Spleen (tissue), 11 donors: ENCODE measurements around the gene NCKIPSD. TPM values are rescaled to one million over a fixed set of nuclear protein-coding genes. Genes with fewer than 3 reads are reported as not detected.

ENCODE experiments used
- DNase-seq: peaks from one replicate; pipeline ENCODE4 v3.0.0-alpha.2; 2020
- H3K27ac ChIP-seq, 8 donors: fragments of 200-600 bp; sonication (generic) in 7 of 8; 1 replicate in 4 of 8; 2 replicates in 4 of 8; pipeline versions ENCODE4 v1.5.0 to v1.8.0; 2016 to 2021; ENCODE audit warnings: inconsistent platforms in 4 of 8, mild to moderate bottlenecking in 4 of 8, moderate library complexity in 1 of 8
- H3K27me3 ChIP-seq, 7 donors: fragments of 200-600 bp; sonication (generic) in 6 of 7; replicated peaks in 1 of 7; 1 replicate in 4 of 7; 2 replicates in 3 of 7; pipeline versions ENCODE4 v1.5.0 to v1.8.0; 2016 to 2021; ENCODE audit warnings: inconsistent platforms in 3 of 7, mild to moderate bottlenecking in 1 of 7
- H3K36me3 ChIP-seq, 6 donors: fragments of 200-600 bp; sonication (generic) in 5 of 6; 1 replicate in 4 of 6; 2 replicates in 2 of 6; pipeline versions ENCODE4 v1.5.0 to v1.8.0; 2016 to 2021; ENCODE audit warnings: inconsistent platforms in 2 of 6
- H3K4me1 ChIP-seq, 6 donors: fragments of 200-600 bp; sonication (generic) in 5 of 6; 1 replicate in 3 of 6; 2 replicates in 3 of 6; pipeline versions ENCODE4 v1.5.0 to v1.8.0; 2016 to 2021; ENCODE audit warnings: inconsistent platforms in 3 of 6
- H3K4me3 ChIP-seq, 8 donors: fragments of 200-600 bp; sonication (generic) in 7 of 8; 1 replicate in 4 of 8; 2 replicates in 4 of 8; pipeline versions ENCODE4 v1.5.0 to v1.8.0; 2016 to 2021; ENCODE audit warnings: inconsistent platforms in 4 of 8, mild to moderate bottlenecking in 4 of 8, moderate library complexity in 2 of 8
- H3K9me3 ChIP-seq, 8 donors: fragments of 200-600 bp; sonication (generic) in 7 of 8; 1 replicate in 4 of 8; 2 replicates in 4 of 8; pipeline versions ENCODE4 v1.5.0 to v1.8.0; 2016 to 2021; ENCODE audit warnings: inconsistent platforms in 4 of 8
- CTCF ChIP-seq, 11 experiments: fragments of 200-600 bp in 7 of 11; fragments of 450-650 bp in 4 of 11; sonication (generic) in 4 of 11; IDR thresholded peaks in 8 of 11; conservative IDR thresholded peaks in 3 of 11; 1 replicate in 7 of 11; 2 replicates in 4 of 11; pipeline versions ENCODE4 v1.4.0 to v1.8.0; 2016 to 2021; ENCODE audit warnings: antibody characterized with exemption in 11 of 11, inconsistent platforms in 4 of 11, mild to moderate bottlenecking in 1 of 11
- POLR2A ChIP-seq, 3 donors: fragments of 450-650 bp; IDR thresholded peaks; one replicate each; pipeline ENCODE4 v1.5.1; 2017; ENCODE audit warnings: antibody characterized with exemption in 3 of 3, mild to moderate bottlenecking in 1 of 3
- POLR2AphosphoS5 ChIP-seq, 3 donors: sonication (generic); formaldehyde crosslinking; IDR thresholded peaks; one replicate each; pipeline ENCODE4 v1.5.1; 2017; ENCODE audit warnings: antibody characterized with exemption in 3 of 3
- WGBS, 5 donors: extraction: QIAGEN DNeasy Blood & Tissue Kit in 3 of 5; methylation state at CpG; one replicate each; pipeline versions ENCODE4 v1.1.5 to v1.1.7; 2013 to 2018; 5-methylcytosine and 5-hydroxymethylcytosine counted together
- intact Hi-C: fragments of 100-400 bp; cut with DNase I; formaldehyde crosslinking; loops from one replicate; pipeline ENCODE4 v1.15.0; 2023; ENCODE audit warnings: low total_unique reads
- polyA plus RNA-seq, 3 donors: library from polyadenylated mRNA; stranded (reverse); fragments of 200-250 nt; gene quantifications; one replicate each; pipeline ENCODE4 v1.2.1, GENCODE V29; 2013
- total RNA-seq, 7 donors: library from RNA; depleted of rRNA in 3 of 7; stranded (reverse); fragments of >200 nt in 3 of 7; fragmentation: NEBNext Ultra II Directional in 4 of 7; extraction: Animal tissue kit (Norgen Biotek cat#: 25700) in 4 of 7; gene quantifications; one replicate each; pipeline versions ENCODE4 v1.1.0 to v1.2.1, GENCODE V29; 2016 to 2021
- donor health status: healthy with polysubstance abuse.
- donor health status: DM: no; HTN: no; CAD: no; lungs with moderate emphysema.
- donor health status: DM: no; HTN: no; CAD: no.
- donor health status: Bipolar disorder and iron deficiency.
- donor health status: healthy.
- donor health status: DM: no; HTN: no; CAD: no.
- donor health status: DM: yes; HTN: yes; CAD: no.

Gene NCKIPSD
- total and polyA plus RNA-seq, 10 donors = 5.9 to 33.9 (median 17.8) TPM

DNA sequence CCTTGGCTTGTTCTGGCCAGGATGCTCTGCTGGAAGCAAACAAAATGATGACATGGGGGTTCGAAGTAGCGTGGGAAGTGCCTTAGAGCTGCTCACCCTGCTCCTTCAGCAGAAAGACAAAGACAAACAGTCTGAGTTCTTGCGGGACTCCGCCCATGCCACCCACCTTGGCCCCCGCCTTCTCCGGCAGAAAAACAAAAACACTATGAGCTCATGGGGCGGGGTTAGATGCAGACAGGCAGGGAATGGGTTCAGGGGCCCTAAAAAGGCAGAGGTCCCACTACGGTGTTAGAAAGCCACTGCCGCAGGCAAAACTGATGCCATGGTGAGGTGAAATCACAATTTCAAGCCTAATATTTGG lies 9.7 kb upstream of the NCKIPSD start:
- intact Hi-C loops = no loop called here
- TF ChIP-seq CTCF (IDR thresholded peaks at IDR 0.05 in 8 of 11, conservative IDR thresholded peaks at IDR 0.05 in 3 of 11) (no peak), POLR2AphosphoS5 (IDR thresholded peaks at IDR 0.05) (no peak), POLR2A (IDR thresholded peaks at IDR 0.05) (no peak)
- peak overlapping the region in 4 of 8 donors; percentile 12 to 56 (median 22) for H3K4me3 ChIP-seq
- H3K27ac ChIP-seq = peak overlapping the region in 5 of 8 donors; percentile 60 to 74 (median 70)
- 79 to 90% (median 89%) methylated on average over 9 of the region's 9 CpGs for WGBS, 5 donors
- no peaks in the 10 kb centered on the region for H3K9me3 ChIP-seq
- no peaks in the 10 kb centered on the region for H3K27me3 ChIP-seq
- DNase-seq = peak; percentile 39
- peaks cover 0 to 61% (median 14%) of the 10 kb centered on the region in 6 donors for H3K4me1 ChIP-seq
- peaks cover 0 to 91% (median 63%) of the 10 kb centered on the region in 6 donors for H3K36me3 ChIP-seq

DNA sequence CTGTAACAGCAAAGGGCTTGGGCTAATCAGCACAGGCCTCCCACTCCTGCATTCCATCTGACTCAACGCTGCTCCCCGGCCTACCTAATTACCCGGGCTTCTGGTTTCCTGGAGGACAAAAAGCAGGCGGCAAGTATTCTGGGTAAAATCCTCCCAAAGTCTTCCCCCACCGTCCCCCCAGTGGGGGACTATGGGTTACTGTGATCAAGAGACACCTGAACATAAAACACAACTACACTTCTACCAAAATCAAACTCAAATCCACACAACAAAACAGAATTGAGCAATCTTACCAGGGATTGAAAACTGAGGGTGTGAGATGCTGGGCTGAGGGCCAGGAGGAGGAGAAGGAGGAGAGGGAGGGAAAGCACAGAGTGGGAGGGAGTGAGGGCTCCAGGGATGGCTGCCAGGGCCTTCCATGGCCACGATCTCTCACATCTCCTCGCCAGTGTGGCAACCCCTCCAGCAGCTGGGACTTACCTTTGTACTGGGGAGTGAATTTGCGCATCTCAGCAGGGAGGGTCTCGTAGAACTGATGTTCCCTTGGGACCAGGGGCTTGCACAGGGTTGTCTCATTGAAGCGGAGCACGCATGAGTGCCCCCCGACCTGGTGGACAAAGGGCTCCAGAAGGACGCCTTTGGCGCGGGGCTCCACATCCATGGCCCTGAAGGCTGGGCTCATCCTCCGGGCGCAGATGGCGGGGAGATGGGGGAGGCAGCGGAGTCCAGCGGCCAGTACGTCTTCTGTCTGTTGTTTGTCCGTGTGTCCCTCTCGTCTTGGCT lies 9.1 kb upstream of the NCKIPSD start:
- Histone ChIP-seq H3K4me1 (peaks cover 0 to 56% (median 13%) of the 10 kb centered on the region in 6 donors), H3K4me3 (peak overlapping the region in 4 of 8 donors; percentile 12 to 56 (median 22)), H3K27ac (peak overlapping the region in 6 of 8 donors; percentile 47 to 74 (median 70)), H3K27me3 (no peaks in the 10 kb centered on the region), H3K9me3 (no peaks in the 10 kb centered on the region), H3K36me3 (peaks cover 0 to 92% (median 68%) of the 10 kb centered on the region in 6 donors)
- peak; percentile 66 for DNase-seq
- TF ChIP-seq CTCF (IDR thresholded peaks at IDR 0.05 in 8 of 11, conservative IDR thresholded peaks at IDR 0.05 in 3 of 11) (no peak), POLR2AphosphoS5 (IDR thresholded peaks at IDR 0.05) (peak; percentile 42 to 63 (median 48))
- WGBS, 5 donors = 73 to 86% (median 84%) methylated on average over 13 to 23 of the region's 23 CpGs
- intact Hi-C loops = no loop called here

- peaks cover 0 to 47% (median 13%) of the 10 kb centered on the region in 6 donors for H3K4me1 ChIP-seq
- peak overlapping the region in 3 of 8 donors; percentile 12 to 56 (median 24) for H3K4me3 ChIP-seq
- H3K36me3 ChIP-seq = peaks cover 0 to 92% (median 71%) of the 10 kb centered on the region in 6 donors
- H3K27me3 ChIP-seq = no peaks in the 10 kb centered on the region
- H3K9me3 ChIP-seq = no peaks in the 10 kb centered on the region
- DNase-seq = peak; percentile 23
- H3K27ac ChIP-seq = peak overlapping the region in 7 of 8 donors; percentile 15 to 74 (median 70)
- intact Hi-C loops = no loop called here
- TF ChIP-seq POLR2AphosphoS5 (IDR thresholded peaks at IDR 0.05) (no peak), CTCF (IDR thresholded peaks at IDR 0.05 in 8 of 11, conservative IDR thresholded peaks at IDR 0.05 in 3 of 11) (no peak), POLR2A (IDR thresholded peaks at IDR 0.05) (no peak)
- 88 to 95% (median 90%) methylated on average over 8 of the region's 8 CpGs for WGBS, 5 donors
These were observed 8.1 kb upstream of the NCKIPSD start for GRCh38 chr3:48693826-48694225.

- no peaks in the 10 kb centered on the region for H3K9me3 ChIP-seq
- peaks cover 0 to 34% (median 12%) of the 10 kb centered on the region in 6 donors for H3K4me1 ChIP-seq
- peak overlapping the region in 3 of 8 donors; percentile 30 to 74 (median 71) for H3K27ac ChIP-seq
- H3K4me3 ChIP-seq = no peak overlapping the region
- no peak for TF ChIP-seq POLR2A (IDR thresholded peaks at IDR 0.05)
- no peak for TF ChIP-seq POLR2AphosphoS5 (IDR thresholded peaks at IDR 0.05)
- TF ChIP-seq CTCF (IDR thresholded peaks at IDR 0.05 in 8 of 11, conservative IDR thresholded peaks at IDR 0.05 in 3 of 11) = no peak
- no peak for DNase-seq
- peaks cover 4 to 93% (median 80%) of the 10 kb centered on the region in 6 donors for H3K36me3 ChIP-seq
- intact Hi-C loops = no loop called here
- H3K27me3 ChIP-seq = no peaks in the 10 kb centered on the region
These were observed 6.8 kb upstream of the NCKIPSD start for GRCh38 chr3:48692551-48692950.
